Effector memory CD4-positive, alpha-beta T cell (primary cell): Measurements from ENCODE around the gene SLC4A4.
"Not testable (repeated sequence)": the region's sequence is repeated elsewhere in the genome, so short reads cannot be mapped to it uniquely, and the experiment has no call there.

ENCODE experiments used
- DNase-seq, 3 donors: peaks; one replicate each; pipeline ENCODE4 v3.0.0-alpha.2; 2020
- H3K27ac ChIP-seq: 2 replicates; pipeline ENCODE4 v1.7.0; 2013; ENCODE audit warnings: mild to moderate bottlenecking, low read length, moderate library complexity; ENCODE audit not compliant: insufficient read depth, poor library complexity, severe bottlenecking
- H3K27me3 ChIP-seq: replicated peaks from 2 replicates; pipeline ENCODE4 v1.7.0; 2013; ENCODE audit warnings: mild to moderate bottlenecking, low read length; ENCODE audit not compliant: insufficient read depth, control insufficient read depth, poor library complexity, severe bottlenecking
- H3K36me3 ChIP-seq: 2 replicates; pipeline ENCODE4 v1.7.0; 2013; ENCODE audit warnings: mild to moderate bottlenecking, low read length, moderate library complexity; ENCODE audit not compliant: control insufficient read depth, insufficient read depth
- H3K4me1 ChIP-seq: 2 replicates; pipeline ENCODE4 v1.7.0; 2013; ENCODE audit warnings: low read length, mild to moderate bottlenecking; ENCODE audit not compliant: control insufficient read depth, insufficient read depth, poor library complexity, severe bottlenecking
- H3K4me3 ChIP-seq: 2 replicates; pipeline ENCODE4 v1.7.0; 2013; ENCODE audit warnings: low read length, low read depth, mild to moderate bottlenecking; ENCODE audit not compliant: insufficient read depth, poor library complexity, severe bottlenecking
- H3K9me3 ChIP-seq: 2 replicates; pipeline ENCODE4 v1.7.0; 2013; ENCODE audit warnings: mild to moderate bottlenecking, low read length, moderate library complexity; ENCODE audit not compliant: control insufficient read depth

The SLC4A4 gene

GRCh38 chr4:71402616-71403015 lies 63.8 kb downstream of the SLC4A4 start:
- Histone ChIP-seq H3K4me1 (no peaks in the 10 kb centered on the region), H3K9me3 (no peaks in the 10 kb centered on the region), H3K27ac (no peak overlapping the region), H3K27me3 (no peaks in the 10 kb centered on the region), H3K4me3 (no peak overlapping the region), H3K36me3 (no peaks in the 10 kb centered on the region)
- DNase-seq = no peak

- Histone ChIP-seq H3K36me3 (no peaks in the 10 kb centered on the region), H3K27ac (no peak overlapping the region), H3K4me1 (no peaks in the 10 kb centered on the region), H3K4me3 (no peak overlapping the region), H3K27me3 (no peaks in the 10 kb centered on the region), H3K9me3 (no peaks in the 10 kb centered on the region)
- DNase-seq = no peak
Measured at GRCh38 chr4:71404049-71404448, 65.2 kb downstream of the SLC4A4 start.

GRCh38 chr4:71405791-71406190 lies 67.0 kb downstream of the SLC4A4 start:
- no peaks in the 10 kb centered on the region for H3K9me3 ChIP-seq
- no peak for DNase-seq
- H3K27ac ChIP-seq = no peak overlapping the region
- H3K27me3 ChIP-seq = no peaks in the 10 kb centered on the region
- H3K36me3 ChIP-seq = no peaks in the 10 kb centered on the region
- no peak overlapping the region for H3K4me3 ChIP-seq
- no peaks in the 10 kb centered on the region for H3K4me1 ChIP-seq

DNA sequence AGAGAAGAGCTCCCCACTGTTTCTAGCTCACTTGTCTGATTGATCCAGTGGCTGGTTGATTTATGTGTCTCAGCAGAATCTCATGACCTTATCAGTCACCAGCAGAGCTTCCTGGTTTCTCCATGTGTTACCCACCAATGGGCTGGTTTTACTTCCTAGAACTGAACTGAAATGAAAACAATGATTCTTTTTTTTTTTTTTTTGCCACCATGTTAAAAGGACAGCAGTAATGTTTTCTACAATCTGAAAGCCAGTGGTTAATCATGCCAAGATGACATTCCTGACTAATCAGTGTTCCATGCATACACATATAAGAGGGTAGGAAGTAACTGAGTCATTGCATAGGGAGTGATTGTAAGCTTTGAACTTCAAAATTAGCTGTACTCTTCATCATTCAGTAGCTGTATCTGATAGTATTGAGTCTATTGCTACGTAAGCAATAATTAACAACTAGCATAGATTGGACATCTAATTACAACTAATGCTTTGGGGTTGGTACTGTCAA lies 67.7 kb downstream of the SLC4A4 start:
- Histone ChIP-seq H3K4me3 (no peak overlapping the region), H3K9me3 (no peaks in the 10 kb centered on the region), H3K4me1 (no peaks in the 10 kb centered on the region), H3K27me3 (no peaks in the 10 kb centered on the region), H3K27ac (no peak overlapping the region), H3K36me3 (no peaks in the 10 kb centered on the region)
- no peak for DNase-seq

DNA sequence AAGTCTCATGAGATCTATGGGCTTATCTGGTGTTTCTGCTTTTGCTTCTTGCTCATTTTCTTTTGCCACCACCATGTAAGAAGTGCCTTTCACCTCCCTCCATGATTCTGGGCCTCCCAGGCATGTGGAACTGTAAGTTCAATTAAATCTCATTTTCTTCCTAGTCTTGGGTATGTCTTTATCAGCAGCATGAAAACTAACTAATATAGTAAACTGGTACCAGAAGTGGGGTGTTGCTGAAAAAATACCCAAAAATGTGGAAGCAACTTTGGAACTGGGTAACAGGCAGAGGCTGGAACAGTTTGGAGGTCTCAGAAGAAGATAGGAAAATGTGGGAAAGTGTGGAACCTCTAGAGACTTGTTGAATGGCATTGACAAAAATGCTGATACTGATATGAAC lies 70.1 kb downstream of the SLC4A4 start:
- not testable (repeated sequence) for DNase-seq, H3K4me1 ChIP-seq, H3K4me3 ChIP-seq, H3K36me3 ChIP-seq, H3K9me3 ChIP-seq, H3K27ac ChIP-seq, H3K27me3 ChIP-seq

DNA sequence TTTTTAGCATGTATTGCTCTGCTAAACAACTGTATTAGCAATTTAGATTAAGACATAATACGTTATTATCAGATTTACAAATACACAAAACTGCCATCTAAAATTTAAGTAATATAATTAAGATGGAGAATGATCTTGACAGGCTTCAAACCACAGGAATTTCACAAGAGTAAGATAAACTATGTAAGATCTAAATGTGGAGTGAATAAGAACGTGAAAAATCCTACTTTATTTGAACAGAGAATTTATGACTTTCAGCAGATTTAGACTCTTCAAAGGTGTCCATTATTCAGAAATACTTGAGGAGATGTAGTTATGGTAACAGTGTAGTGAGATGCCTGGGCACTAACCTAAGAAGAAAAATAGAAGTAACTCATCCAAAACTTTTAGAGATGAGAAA lies 73.2 kb downstream of the SLC4A4 start:
- Histone ChIP-seq H3K4me3 (no peak overlapping the region), H3K27me3 (no peaks in the 10 kb centered on the region), H3K36me3 (no peaks in the 10 kb centered on the region), H3K27ac (no peak overlapping the region), H3K9me3 (no peaks in the 10 kb centered on the region), H3K4me1 (no peaks in the 10 kb centered on the region)
- DNase-seq = no peak

GRCh38 chr4:71415491-71415890 lies 76.7 kb downstream of the SLC4A4 start:
- no peak for DNase-seq
- Histone ChIP-seq H3K4me1 (no peaks in the 10 kb centered on the region), H3K27ac (no peak overlapping the region), H3K36me3 (no peaks in the 10 kb centered on the region), H3K27me3 (no peaks in the 10 kb centered on the region), H3K4me3 (no peak overlapping the region), H3K9me3 (no peaks in the 10 kb centered on the region)

DNA sequence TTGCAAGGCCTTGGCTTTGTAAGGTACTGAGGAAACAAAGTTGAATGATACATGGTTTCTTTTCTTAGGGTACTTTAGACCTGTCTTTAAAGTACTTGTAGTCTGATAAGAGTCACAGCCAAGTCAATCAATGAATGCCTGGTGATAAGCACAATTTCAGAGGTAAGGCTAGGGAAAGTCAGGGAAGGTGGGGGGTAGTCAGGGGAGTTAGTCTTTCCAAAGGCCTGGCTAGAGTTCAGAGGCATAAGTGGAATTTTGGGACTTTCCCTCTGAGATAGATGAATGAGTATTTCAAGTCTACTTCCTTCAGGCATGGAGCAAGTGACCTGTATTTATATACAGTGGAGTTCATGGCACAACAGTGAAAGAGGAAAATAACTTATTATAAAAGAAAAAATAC lies 78.3 kb downstream of the SLC4A4 start:
- Histone ChIP-seq H3K4me1 (no peaks in the 10 kb centered on the region), H3K36me3 (no peaks in the 10 kb centered on the region), H3K27ac (no peak overlapping the region), H3K27me3 (no peaks in the 10 kb centered on the region), H3K9me3 (no peaks in the 10 kb centered on the region), H3K4me3 (no peak overlapping the region)
- no peak for DNase-seq

DNA sequence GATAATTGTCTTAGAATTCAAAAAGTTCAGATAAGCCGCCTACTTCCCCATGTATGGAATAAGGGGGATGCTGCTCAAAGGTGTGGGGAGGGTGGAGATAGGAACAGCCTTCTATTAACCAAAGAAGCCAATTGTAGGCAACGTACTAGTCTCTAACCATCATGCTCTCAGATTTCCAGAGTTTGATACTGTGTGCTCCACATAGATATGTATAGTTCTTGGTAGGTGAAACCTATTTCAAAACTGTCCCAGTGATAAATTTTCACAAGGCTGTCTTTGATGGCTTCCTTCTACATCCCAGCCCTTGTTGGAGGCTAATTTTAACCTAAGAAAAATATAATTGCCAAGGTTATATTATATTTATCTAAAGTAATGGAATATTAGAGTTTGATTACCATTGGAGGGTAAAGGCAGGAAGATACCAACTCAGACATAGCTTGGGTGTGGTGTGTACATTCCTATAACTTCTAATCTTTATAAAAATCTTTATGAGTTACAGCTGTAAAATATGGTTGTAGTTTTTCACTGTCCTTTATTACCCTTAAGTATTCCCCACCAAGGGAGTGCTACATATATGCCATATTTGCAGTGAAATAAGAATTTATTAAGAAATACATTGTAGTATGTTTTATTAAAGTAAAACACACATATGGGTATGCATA lies 87.7 kb downstream of the SLC4A4 start:
- no peak for DNase-seq
- H3K27me3 ChIP-seq = no peaks in the 10 kb centered on the region
- H3K9me3 ChIP-seq = no peaks in the 10 kb centered on the region
- no peak overlapping the region for H3K4me3 ChIP-seq
- no peaks in the 10 kb centered on the region for H3K4me1 ChIP-seq
- H3K27ac ChIP-seq = no peak overlapping the region
- no peaks in the 10 kb centered on the region for H3K36me3 ChIP-seq

DNA sequence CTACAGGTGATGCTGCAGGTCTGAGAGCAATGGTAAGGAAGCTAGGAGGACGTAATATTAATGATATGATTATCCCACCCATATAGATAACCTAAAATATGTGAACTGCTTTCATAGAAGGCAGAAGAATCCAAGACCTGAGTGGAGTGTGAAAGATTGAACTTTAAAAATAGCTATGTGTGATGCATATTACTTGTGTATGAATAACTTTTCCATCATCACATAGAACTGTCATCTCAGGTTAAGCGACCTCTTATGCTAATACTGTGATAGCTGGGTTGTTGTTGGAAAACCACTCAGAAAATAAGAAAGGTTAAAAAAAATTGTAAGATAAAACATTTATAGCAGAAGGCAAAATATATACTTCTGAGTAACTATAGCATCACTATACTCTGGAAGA lies 90.3 kb downstream of the SLC4A4 start:
- Histone ChIP-seq H3K27ac (no peak overlapping the region), H3K4me1 (no peaks in the 10 kb centered on the region), H3K36me3 (no peaks in the 10 kb centered on the region), H3K9me3 (no peaks in the 10 kb centered on the region), H3K4me3 (no peak overlapping the region), H3K27me3 (no peaks in the 10 kb centered on the region)
- DNase-seq = no peak
